Testis (tissue), 2 donors: Measurements from ENCODE around the gene MAST4.

Experiments
- CTCF ChIP-seq, 3 experiments: fragments of 450-650 bp in 2 of 3; fragments of 200-600 bp in 1 of 3; sonication (generic) in 1 of 3; IDR thresholded peaks; one replicate each; pipeline ENCODE4 v1.5.1; 2016 to 2019; ENCODE audit warnings: antibody characterized with exemption in 3 of 3, mild to moderate bottlenecking in 2 of 3, moderate library complexity in 1 of 3
- POLR2A ChIP-seq: fragments of 450-650 bp; IDR thresholded peaks from one replicate; pipeline ENCODE4 v1.6.1; 2017; ENCODE audit warnings: antibody characterized with exemption, mild to moderate bottlenecking, moderate library complexity

GRCh38 chr5:67149057-67149950 lies 553.1 kb downstream of the MAST4 start:
- no peak for TF ChIP-seq CTCF (IDR thresholded peaks at IDR 0.05)
- TF ChIP-seq POLR2A = no peak
